OCI-LY7 (cell line): ENCODE measurements around the gene SIRPG. TPM values are rescaled to one million over a fixed set of nuclear protein-coding genes. Genes with fewer than 3 reads are reported as not detected.

Experiments used
- BruUV-seq: library from RNA; stranded (reverse); fragments of 400-500 nt; replicated peaks from 2 replicates; lab custom pipeline; 2021; lab: Mats Ljungman, UMichigan
- CTCF ChIA-PET: fragments of 300-600 bp; sonication (Branson Sonifier 250); formaldehyde crosslinking; loops from one replicate; lab custom pipeline; 2022; ENCODE audit warnings: antibody characterized with exemption; ENCODE audit not compliant: unreplicated experiment; lab: Charles Lee
- POLR2A ChIA-PET: fragments of 300-600 bp; sonication (Branson Sonifier 250); formaldehyde crosslinking; loops from one replicate; lab custom pipeline; 2022; ENCODE audit warnings: antibody characterized with exemption; lab: Charles Lee
- DNase-seq: peaks from one replicate; pipeline ENCODE4 v3.0.0-alpha.2; 2015; ENCODE audit warnings: low spot score
- H2AFZ ChIP-seq: fragments of 200-600 bp; sonication (generic), shearing (Covaris generic); 2 replicates; pipeline ENCODE4 v1.6.1; 2014; ENCODE audit warnings: mild to moderate bottlenecking, antibody characterized with exemption, low read length, moderate library complexity
- H3K27ac ChIP-seq: fragments of 200-600 bp; sonication (generic); 2 replicates; pipeline ENCODE4 v1.5.1; 2014; ENCODE audit warnings: mixed run types, low read depth, mild to moderate bottlenecking, moderate library complexity, low read length, inconsistent platforms; ENCODE audit not compliant: poor library complexity, severe bottlenecking
- H3K36me3 ChIP-seq: fragments of 200-600 bp; sonication (generic); 2 replicates; pipeline ENCODE4 v1.6.1; 2014; ENCODE audit warnings: mild to moderate bottlenecking, antibody characterized with exemption, low read length, moderate library complexity, mixed read lengths; ENCODE audit not compliant: insufficient read depth
- H3K4me1 ChIP-seq: fragments of 200-600 bp; sonication (generic); 2 replicates; pipeline ENCODE4 v1.5.1; 2014; ENCODE audit warnings: mild to moderate bottlenecking, low read length; ENCODE audit not compliant: insufficient read depth, poor library complexity, severe bottlenecking
- H3K4me2 ChIP-seq: fragments of 200-600 bp; sonication (generic); 2 replicates; pipeline ENCODE4 v1.6.1; 2014; ENCODE audit warnings: mild to moderate bottlenecking, low read length
- H3K4me3 ChIP-seq: fragments of 200-600 bp; sonication (generic); 2 replicates; pipeline ENCODE4 v1.5.1; 2014; ENCODE audit warnings: mild to moderate bottlenecking, low read depth, low read length; ENCODE audit not compliant: poor library complexity, severe bottlenecking
- H3K79me2 ChIP-seq: fragments of 200-600 bp; sonication (generic); 2 replicates; pipeline ENCODE4 v1.6.1; 2016; ENCODE audit warnings: low read depth, mild to moderate bottlenecking, low read length, moderate library complexity, mixed read lengths; ENCODE audit not compliant: insufficient read depth
- H3K9me2 ChIP-seq: fragments of 200-600 bp; sonication (generic); 2 replicates; pipeline ENCODE4 v1.6.1; 2016; ENCODE audit warnings: mild to moderate bottlenecking, low read length, mixed read lengths; ENCODE audit not compliant: insufficient read depth
- H3K9me3 ChIP-seq: fragments of 200-600 bp; sonication (generic); 2 replicates; pipeline ENCODE4 v1.6.1; 2014; ENCODE audit warnings: mild to moderate bottlenecking, mixed run types, low read length, mixed read lengths
- H4K20me1 ChIP-seq: fragments of 200-600 bp; sonication (generic); 2 replicates; pipeline ENCODE4 v1.6.1; 2014; ENCODE audit warnings: mild to moderate bottlenecking, antibody characterized with exemption, low read length, moderate library complexity, mixed read lengths; ENCODE audit not compliant: insufficient read depth
- CTCF ChIP-seq: fragments of 200-600 bp; sonication (generic); conservative IDR thresholded peaks from 2 replicates; pipeline ENCODE4 v1.5.1; 2014; ENCODE audit warnings: mild to moderate bottlenecking, antibody characterized with exemption, low read length, moderate library complexity, mixed read lengths
- EZH2phosphoT487 ChIP-seq: fragments of 200-600 bp; sonication (generic); IDR thresholded peaks from 2 replicates; pipeline ENCODE4 v1.6.1; 2018; ENCODE audit warnings: low read depth, borderline replicate concordance, mild to moderate bottlenecking, mixed run types, antibody characterized with exemption, low read length, moderate library complexity, mixed read lengths
- intact Hi-C: fragments of 100-400 bp; cut with micrococcal nuclease; formaldehyde crosslinking; loops from one replicate; pipeline ENCODE4 v1.10.0; 2022; ENCODE audit not compliant: unreplicated experiment
- total RNA-seq, 2 experiments: library from RNA; depleted of rRNA in 1 of 2; stranded (reverse); fragments of >200 nt in 1 of 2; shearing (Covaris generic) in 1 of 2; gene quantifications; 2 replicates each; pipeline ENCODE4 v1.2.3, GENCODE V29; 2014 to 2022

Gene SIRPG
- total RNA-seq, 2 experiments from 2014 or later = not detected

GRCh38 chr20:1687053-1687452 lies 29.5 kb upstream of the SIRPG start:
- intact Hi-C loops = no loop called here
- Histone ChIP-seq H2AFZ (no peak overlapping the region), H3K9me2 (no peaks in the 10 kb centered on the region), H3K36me3 (no peaks in the 10 kb centered on the region), H3K79me2 (no peaks in the 10 kb centered on the region), H3K4me2 (no peak overlapping the region), H3K9me3 (no peaks in the 10 kb centered on the region), H3K4me1 (no peaks in the 10 kb centered on the region), H4K20me1 (no peaks in the 10 kb centered on the region), H3K27ac (no peak overlapping the region), H3K4me3 (no peak overlapping the region)
- TF ChIP-seq EZH2phosphoT487 (no peak), CTCF (no peak)
- CTCF ChIA-PET = no interaction called here
- POLR2A ChIA-PET = no interaction called here
- no peak for DNase-seq
- no TSS peak for BruUV-seq

GRCh38 chr20:1686151-1686748 lies 28.7 kb upstream of the SIRPG start:
- no peak overlapping the region for H3K27ac ChIP-seq
- H3K4me2 ChIP-seq = no peak overlapping the region
- no peak for DNase-seq
- no peaks in the 10 kb centered on the region for H3K79me2 ChIP-seq
- H3K9me2 ChIP-seq = no peaks in the 10 kb centered on the region
- BruUV-seq = no TSS peak
- H3K9me3 ChIP-seq = no peaks in the 10 kb centered on the region
- H3K4me3 ChIP-seq = no peak overlapping the region
- H4K20me1 ChIP-seq = no peaks in the 10 kb centered on the region
- intact Hi-C loops = no loop called here
- ChIA-PET CTCF (no interaction called here), POLR2A (no interaction called here)
- H3K4me1 ChIP-seq = no peaks in the 10 kb centered on the region
- TF ChIP-seq CTCF = no peak
- TF ChIP-seq EZH2phosphoT487 = no peak
- no peak overlapping the region for H2AFZ ChIP-seq
- no peaks in the 10 kb centered on the region for H3K36me3 ChIP-seq

DNA sequence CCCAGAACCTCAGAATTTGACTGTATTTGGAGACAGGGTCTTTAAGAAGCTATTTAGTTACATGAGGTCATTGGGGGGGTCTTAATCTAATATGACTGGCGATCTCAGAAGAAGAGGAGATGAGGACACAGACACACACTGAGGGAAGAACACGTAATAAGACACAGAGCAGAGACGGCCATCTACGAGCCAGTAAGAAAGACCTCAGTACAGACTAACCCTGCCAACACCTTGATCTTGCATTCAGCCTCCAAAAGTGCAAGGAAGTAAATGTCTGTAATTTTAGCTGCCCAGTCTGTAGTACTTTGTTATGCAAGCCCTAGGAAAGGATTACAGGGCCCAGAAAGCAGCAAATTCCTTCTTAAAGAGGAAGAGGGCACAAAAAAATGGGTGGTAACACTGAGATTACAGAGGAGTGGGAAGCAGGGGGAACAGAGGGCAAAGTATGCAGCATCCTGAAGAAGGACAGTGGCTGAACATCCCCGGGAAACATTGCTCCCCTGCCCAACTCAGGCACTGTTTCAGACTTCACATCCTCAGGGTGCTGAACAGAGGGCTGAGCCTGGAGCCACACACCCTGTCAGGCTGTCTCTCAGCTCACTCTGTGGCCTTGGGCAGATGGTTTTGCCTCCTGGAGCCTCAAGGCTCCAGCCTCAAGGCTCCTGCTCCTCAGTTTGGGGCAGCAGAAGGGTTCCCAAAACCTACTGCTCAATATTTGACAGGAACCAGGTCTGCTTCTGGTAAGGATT lies 27.9 kb upstream of the SIRPG start:
- intact Hi-C loops = no loop called here
- H3K4me3 ChIP-seq = no peak overlapping the region
- H3K4me2 ChIP-seq = no peak overlapping the region
- H3K79me2 ChIP-seq = no peaks in the 10 kb centered on the region
- POLR2A ChIA-PET = no interaction called here
- H4K20me1 ChIP-seq = no peaks in the 10 kb centered on the region
- BruUV-seq = no TSS peak
- H3K36me3 ChIP-seq = no peaks in the 10 kb centered on the region
- no peak overlapping the region for H3K27ac ChIP-seq
- no peaks in the 10 kb centered on the region for H3K9me3 ChIP-seq
- H3K9me2 ChIP-seq = no peaks in the 10 kb centered on the region
- DNase-seq = no peak
- H3K4me1 ChIP-seq = no peaks in the 10 kb centered on the region
- CTCF ChIA-PET = no interaction called here
- TF ChIP-seq CTCF = no peak
- no peak for TF ChIP-seq EZH2phosphoT487
- H2AFZ ChIP-seq = no peak overlapping the region
